ENCODE data around the gene NMS. TPM values are rescaled to one million over a fixed set of nuclear protein-coding genes. Genes with fewer than 3 reads are reported as not detected.

The NMS gene
- total and polyA plus RNA-seq, 10 of the 15 experiments (the other 5 are each of a cell fraction or from before 2014, with no cell fraction given) = not detected

DNA sequence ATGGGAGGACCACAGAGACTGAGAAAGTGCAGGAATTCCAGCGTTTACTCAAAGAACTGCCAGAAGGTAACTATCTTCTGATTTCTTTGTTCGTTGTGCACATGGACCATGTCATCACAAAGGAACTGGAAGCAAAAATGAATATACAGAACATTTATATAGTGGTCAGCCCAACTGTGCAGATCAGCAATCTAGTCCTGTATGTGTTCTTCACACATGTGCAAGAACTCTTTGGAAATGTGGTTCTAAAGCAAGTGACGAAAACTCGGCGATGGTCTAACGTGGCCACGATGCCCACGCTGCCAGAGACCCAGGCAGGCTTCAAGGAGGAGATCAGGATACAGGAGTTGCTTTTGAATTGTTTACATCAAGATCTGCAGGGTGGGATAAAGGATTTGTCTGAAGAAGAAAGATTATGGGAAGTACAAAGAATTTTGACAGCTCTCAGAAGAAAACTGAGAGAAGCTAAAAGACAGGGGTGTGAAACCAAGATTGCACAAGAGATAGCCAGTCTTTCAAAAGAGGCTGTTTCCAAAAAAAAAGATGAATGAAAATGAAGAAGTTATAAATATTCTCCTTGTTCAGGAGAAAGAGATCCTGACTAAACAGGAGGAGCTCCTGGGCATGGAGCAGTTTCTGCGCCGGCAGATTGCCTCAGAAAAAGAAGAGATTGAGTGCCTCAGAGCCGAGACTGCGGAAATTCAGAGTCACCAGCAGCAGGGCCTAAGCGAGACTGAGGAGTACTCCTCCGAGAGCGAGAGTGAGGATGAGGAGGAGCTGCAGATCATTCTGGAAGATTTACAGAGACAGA is 44.5 kb upstream of the NMS start:
- Histone ChIP-seq H3K9me3 (replicated peaks; ENCODE audit: control insufficient read depth, insufficient read depth, low read length) (no peaks in the 10 kb centered on the region; the same call in 1 of the 3 replicates), H3K4me2 (ENCODE audit: control insufficient read depth, insufficient read depth) (no peak overlapping the region), H2AFZ (ENCODE audit: control insufficient read depth, low read depth, low read length) (no peak overlapping the region), H3K36me3 (ENCODE audit: control insufficient read depth in 2 of 2, insufficient read depth in 2 of 2, low read length in 1 of 2) (no peaks in the 10 kb centered on the region), H3K9ac (ENCODE audit: control insufficient read depth, insufficient read depth, low read length) (no peak overlapping the region), H3K27me3 (replicated peaks in 1 of 2; ENCODE audit: control insufficient read depth in 2 of 2, insufficient read depth in 2 of 2, low read length in 1 of 2) (no peaks in the 10 kb centered on the region), H3K4me1 (ENCODE audit: control insufficient read depth, insufficient read depth, low read length) (no peaks in the 10 kb centered on the region), H3K27ac (ENCODE audit: control insufficient read depth, insufficient read depth) (no peak overlapping the region), H3K79me2 (ENCODE audit: control insufficient read depth, insufficient read depth, low read length) (no peaks in the 10 kb centered on the region), H3K4me3 (no peak overlapping the region), H4K20me1 (ENCODE audit: control insufficient read depth, insufficient read depth) (no peaks in the 10 kb centered on the region)
- ChIA-PET CTCF (interaction anchor here (0.5 to 1.4 kb wide), 6 partner anchors 9 to 176 kb away, joined by 3 to 5 read pairs (median 4); no protein-coding TSS in a partner anchor), RAD21 (ENCODE audit: unreplicated experiment) (no interaction called here), SMC1A (ENCODE audit: uncharacterized antibody, unreplicated experiment) (interaction anchor here (0.7 to 1.0 kb wide), 3 partner anchors 163 to 638 kb away, joined by 3 read pairs; no protein-coding TSS in a partner anchor), POLR2A (no interaction called here)
- WGBS (ENCODE audit: insufficient coverage, insufficient replicate concordance, low lambda C conversion rate, missing lambda C conversion rate) = 63% methylated on average over 15 of the region's 15 CpGs
- intact Hi-C loops (cut with micrococcal nuclease; ENCODE audit: unreplicated experiment) (no loop called here), in situ Hi-C loops (cut with MboI) (loop anchor here (10.0 kb wide), 1 partner anchor 559 kb away; no protein-coding TSS in a partner anchor)
- FAIRE-seq (no peak), DNase-seq (ENCODE audit: low read depth, low spot score) (no peak), ATAC-seq (no peak)
- no TSS peak for BruUV-seq (replicated peaks)
- TF ChIP-seq TAF1 (IDR thresholded peaks at IDR 0.05; ENCODE audit: borderline replicate concordance, low read depth, low read length) (no peak), BRCA1 (IDR thresholded peaks at IDR 0.05; ENCODE audit: low read depth, low read length) (no peak), ATF2 (IDR thresholded peaks at IDR 0.05; ENCODE audit: low read length) (no peak), BHLHE40 (IDR thresholded peaks at IDR 0.05; ENCODE audit: borderline replicate concordance in 1 of 2, low read depth in 2 of 2, low read length in 1 of 2) (no peak), YBX1 (IDR thresholded peaks at IDR 0.05) (no peak), TBL1XR1 (IDR thresholded peaks at IDR 0.05; ENCODE audit: low read depth, low read length) (no peak), SMAD5 (IDR thresholded peaks at IDR 0.05; ENCODE audit: low read depth) (no peak), SMC3 (IDR thresholded peaks at IDR 0.05; ENCODE audit: borderline replicate concordance, low read length) (no peak), PML (IDR thresholded peaks at IDR 0.05; ENCODE audit: low read length) (no peak), IKZF1 (conservative IDR thresholded peaks at IDR 0.05) (no peak), E4F1 (IDR thresholded peaks at IDR 0.05; ENCODE audit: borderline replicate concordance, partially characterized antibody) (no peak), CHD1 (IDR thresholded peaks at IDR 0.05; ENCODE audit: low read depth, low read length) (no peak), SIN3A (IDR thresholded peaks at IDR 0.05; ENCODE audit: low read depth, low read length) (no peak)
- TF ChIP-seq, protein P1, sequence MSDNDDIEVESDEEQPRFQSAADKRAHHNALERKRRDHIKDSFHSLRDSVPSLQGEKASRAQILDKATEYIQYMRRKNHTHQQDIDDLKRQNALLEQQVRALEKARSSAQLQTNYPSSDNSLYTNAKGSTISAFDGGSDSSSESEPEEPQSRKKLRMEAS (IDR thresholded peaks at IDR 0.05; ENCODE audit: low read depth, low read length) = no peak
- TF ChIP-seq, protein P2, sequence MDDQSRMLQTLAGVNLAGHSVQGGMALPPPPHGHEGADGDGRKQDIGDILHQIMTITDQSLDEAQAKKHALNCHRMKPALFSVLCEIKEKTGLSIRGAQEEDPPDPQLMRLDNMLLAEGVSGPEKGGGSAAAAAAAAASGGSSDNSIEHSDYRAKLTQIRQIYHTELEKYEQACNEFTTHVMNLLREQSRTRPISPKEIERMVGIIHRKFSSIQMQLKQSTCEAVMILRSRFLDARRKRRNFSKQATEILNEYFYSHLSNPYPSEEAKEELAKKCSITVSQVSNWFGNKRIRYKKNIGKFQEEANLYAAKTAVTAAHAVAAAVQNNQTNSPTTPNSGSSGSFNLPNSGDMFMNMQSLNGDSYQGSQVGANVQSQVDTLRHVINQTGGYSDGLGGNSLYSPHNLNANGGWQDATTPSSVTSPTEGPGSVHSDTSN (IDR thresholded peaks at IDR 0.05; ENCODE audit: insufficient replicate concordance, low read depth, low read length) = no peak
